GM11168 (cell line): ENCODE measurements around the gene GALK1.
"Not testable (repeated sequence)": the region's sequence is repeated elsewhere in the genome, so short reads cannot be mapped to it uniquely, and the experiment has no call there.

ENCODE experiments used
- in situ Hi-C: fragments of 300-500 bp; cut with MboI; formaldehyde crosslinking; loops from one replicate; pipeline ENCODE4 v1.12.0; 2022; ENCODE audit warnings: low sequenced_read_pairs; ENCODE audit not compliant: unreplicated experiment

The GALK1 gene

GRCh38 chr17:75764711-75765421, at the start of gene GALK1:
TSS of gene GALK1 (minus strand) at chr17:75765192. CDS start at chr17:75765136, 56 bp downstream.
- in situ Hi-C loops: no loop called here

- in situ Hi-C loops: no loop called here
Observed at GRCh38 chr17:75814021-75814395, 49.0 kb upstream of the GALK1 start.

GRCh38 chr17:75813081-75814020, 48.4 kb upstream of the GALK1 start:
- in situ Hi-C loops: no loop called here

GRCh38 chr17:75812096-75813013, 47.4 kb upstream of the GALK1 start:
- in situ Hi-C loops: no loop called here

- in situ Hi-C loops: no loop called here
Observed at GRCh38 chr17:75811174-75811573, 46.2 kb upstream of the GALK1 start.

- in situ Hi-C loops: not testable (repeated sequence)
Observed at GRCh38 chr17:75810756-75811155, 45.8 kb upstream of the GALK1 start.

- in situ Hi-C loops: no loop called here
Observed at GRCh38 chr17:75810216-75810615, 45.2 kb upstream of the GALK1 start.

- in situ Hi-C loops: no loop called here
Observed at GRCh38 chr17:75809631-75810111, 44.7 kb upstream of the GALK1 start.

GRCh38 chr17:75808905-75809621, 44.1 kb upstream of the GALK1 start:
- in situ Hi-C loops: no loop called here

GRCh38 chr17:75808549-75808904, 43.5 kb upstream of the GALK1 start:
- in situ Hi-C loops: no loop called here

- in situ Hi-C loops: no loop called here
Observed at GRCh38 chr17:75807861-75808260, 42.9 kb upstream of the GALK1 start.

GRCh38 chr17:75806822-75807500, 42.0 kb upstream of the GALK1 start:
- in situ Hi-C loops: no loop called here

GRCh38 chr17:75803883-75804282, 38.9 kb upstream of the GALK1 start:
- in situ Hi-C loops: no loop called here

GRCh38 chr17:75799402-75799801, 34.4 kb upstream of the GALK1 start:
- in situ Hi-C loops: no loop called here

GRCh38 chr17:75795820-75796607, 31.0 kb upstream of the GALK1 start:
- in situ Hi-C loops: no loop called here

GRCh38 chr17:75793460-75793859, 28.5 kb upstream of the GALK1 start:
- in situ Hi-C loops: no loop called here

GRCh38 chr17:75791254-75791653, 26.3 kb upstream of the GALK1 start:
- in situ Hi-C loops: no loop called here
